Measurements from ENCODE around the gene SLC22A3. TPM values are rescaled to one million over a fixed set of nuclear protein-coding genes. Genes with fewer than 3 reads are reported as not detected.

SLC22A3 gene
- total and polyA plus RNA-seq, 2 of the 13 experiments (the other 11 are each of a cell fraction or from before 2014, with no cell fraction given), result 12.0 to 31.5 TPM

DNA sequence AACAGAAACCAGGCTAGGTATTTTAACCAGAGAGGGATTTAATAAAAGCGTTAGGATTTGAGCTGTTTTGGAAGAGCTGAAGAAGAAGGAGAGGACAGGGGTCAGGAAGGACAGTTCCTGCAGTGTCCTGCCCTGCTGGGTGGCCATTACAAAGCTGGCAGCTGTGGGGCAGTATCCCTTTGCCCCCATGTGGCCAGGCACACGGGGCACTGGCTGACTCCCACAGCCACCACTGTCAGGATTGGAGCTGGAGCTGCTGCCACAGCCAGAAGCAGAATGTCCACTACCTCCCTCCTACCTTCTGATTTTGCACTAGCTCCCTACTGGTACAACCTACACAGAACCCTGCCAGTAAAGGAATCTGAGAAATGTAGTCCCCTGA is 46.5 kb downstream of the SLC22A3 start (continued):
- TF ChIP-seq, protein P1, sequence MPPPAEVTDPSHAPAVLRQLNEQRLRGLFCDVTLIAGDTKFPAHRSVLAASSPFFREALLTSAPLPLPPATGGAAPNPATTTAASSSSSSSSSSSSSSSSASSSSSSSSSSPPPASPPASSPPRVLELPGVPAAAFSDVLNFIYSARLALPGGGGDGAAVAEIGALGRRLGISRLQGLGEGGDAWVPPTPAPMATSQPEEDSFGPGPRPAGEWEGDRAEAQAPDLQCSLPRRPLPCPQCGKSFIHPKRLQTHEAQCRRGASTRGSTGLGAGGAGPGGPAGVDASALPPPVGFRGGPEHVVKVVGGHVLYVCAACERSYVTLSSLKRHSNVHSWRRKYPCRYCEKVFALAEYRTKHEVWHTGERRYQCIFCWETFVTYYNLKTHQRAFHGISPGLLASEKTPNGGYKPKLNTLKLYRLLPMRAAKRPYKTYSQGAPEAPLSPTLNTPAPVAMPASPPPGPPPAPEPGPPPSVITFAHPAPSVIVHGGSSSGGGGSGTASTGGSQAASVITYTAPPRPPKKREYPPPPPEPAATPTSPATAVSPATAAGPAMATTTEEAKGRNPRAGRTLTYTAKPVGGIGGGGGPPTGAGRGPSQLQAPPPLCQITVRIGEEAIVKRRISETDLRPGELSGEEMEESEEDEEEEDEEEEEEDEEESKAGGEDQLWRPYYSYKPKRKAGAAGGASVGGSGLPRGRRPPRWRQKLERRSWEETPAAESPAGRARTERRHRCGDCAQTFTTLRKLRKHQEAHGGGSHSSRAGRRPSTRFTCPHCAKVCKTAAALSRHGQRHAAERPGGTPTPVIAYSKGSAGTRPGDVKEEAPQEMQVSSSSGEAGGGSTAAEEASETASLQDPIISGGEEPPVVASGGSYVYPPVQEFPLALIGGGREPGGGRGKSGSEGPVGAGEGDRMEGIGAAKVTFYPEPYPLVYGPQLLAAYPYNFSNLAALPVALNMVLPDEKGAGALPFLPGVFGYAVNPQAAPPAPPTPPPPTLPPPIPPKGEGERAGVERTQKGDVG (CRISPR knock-in tag; IDR thresholded peaks at IDR 0.05; ENCODE audit: borderline replicate concordance), result no peak
- TF ChIP-seq HDAC1 (CRISPR knock-in tag; IDR thresholded peaks at IDR 0.05), result no peak
- no peak for TF ChIP-seq ZSCAN21 (CRISPR knock-in tag; IDR thresholded peaks at IDR 0.05; ENCODE audit: borderline replicate concordance)
- TF ChIP-seq KLF13 (CRISPR knock-in tag; IDR thresholded peaks at IDR 0.05), result no peak
- TF ChIP-seq, protein P2, sequence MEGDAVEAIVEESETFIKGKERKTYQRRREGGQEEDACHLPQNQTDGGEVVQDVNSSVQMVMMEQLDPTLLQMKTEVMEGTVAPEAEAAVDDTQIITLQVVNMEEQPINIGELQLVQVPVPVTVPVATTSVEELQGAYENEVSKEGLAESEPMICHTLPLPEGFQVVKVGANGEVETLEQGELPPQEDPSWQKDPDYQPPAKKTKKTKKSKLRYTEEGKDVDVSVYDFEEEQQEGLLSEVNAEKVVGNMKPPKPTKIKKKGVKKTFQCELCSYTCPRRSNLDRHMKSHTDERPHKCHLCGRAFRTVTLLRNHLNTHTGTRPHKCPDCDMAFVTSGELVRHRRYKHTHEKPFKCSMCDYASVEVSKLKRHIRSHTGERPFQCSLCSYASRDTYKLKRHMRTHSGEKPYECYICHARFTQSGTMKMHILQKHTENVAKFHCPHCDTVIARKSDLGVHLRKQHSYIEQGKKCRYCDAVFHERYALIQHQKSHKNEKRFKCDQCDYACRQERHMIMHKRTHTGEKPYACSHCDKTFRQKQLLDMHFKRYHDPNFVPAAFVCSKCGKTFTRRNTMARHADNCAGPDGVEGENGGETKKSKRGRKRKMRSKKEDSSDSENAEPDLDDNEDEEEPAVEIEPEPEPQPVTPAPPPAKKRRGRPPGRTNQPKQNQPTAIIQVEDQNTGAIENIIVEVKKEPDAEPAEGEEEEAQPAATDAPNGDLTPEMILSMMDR (CRISPR knock-in tag; IDR thresholded peaks at IDR 0.05), result peak; percentile 6; the same call in 1 of the 2 replicates
- TF ChIP-seq ZNF567 (CRISPR knock-in tag; IDR thresholded peaks at IDR 0.05; ENCODE audit: borderline replicate concordance), result no peak
- TF ChIP-seq ZNF883 (CRISPR knock-in tag; IDR thresholded peaks at IDR 0.05; ENCODE audit: not compliant biosample characterization), result no peak
- no peak for TF ChIP-seq ZNF230 (CRISPR knock-in tag; IDR thresholded peaks at IDR 0.05)
- TF ChIP-seq, protein P3, sequence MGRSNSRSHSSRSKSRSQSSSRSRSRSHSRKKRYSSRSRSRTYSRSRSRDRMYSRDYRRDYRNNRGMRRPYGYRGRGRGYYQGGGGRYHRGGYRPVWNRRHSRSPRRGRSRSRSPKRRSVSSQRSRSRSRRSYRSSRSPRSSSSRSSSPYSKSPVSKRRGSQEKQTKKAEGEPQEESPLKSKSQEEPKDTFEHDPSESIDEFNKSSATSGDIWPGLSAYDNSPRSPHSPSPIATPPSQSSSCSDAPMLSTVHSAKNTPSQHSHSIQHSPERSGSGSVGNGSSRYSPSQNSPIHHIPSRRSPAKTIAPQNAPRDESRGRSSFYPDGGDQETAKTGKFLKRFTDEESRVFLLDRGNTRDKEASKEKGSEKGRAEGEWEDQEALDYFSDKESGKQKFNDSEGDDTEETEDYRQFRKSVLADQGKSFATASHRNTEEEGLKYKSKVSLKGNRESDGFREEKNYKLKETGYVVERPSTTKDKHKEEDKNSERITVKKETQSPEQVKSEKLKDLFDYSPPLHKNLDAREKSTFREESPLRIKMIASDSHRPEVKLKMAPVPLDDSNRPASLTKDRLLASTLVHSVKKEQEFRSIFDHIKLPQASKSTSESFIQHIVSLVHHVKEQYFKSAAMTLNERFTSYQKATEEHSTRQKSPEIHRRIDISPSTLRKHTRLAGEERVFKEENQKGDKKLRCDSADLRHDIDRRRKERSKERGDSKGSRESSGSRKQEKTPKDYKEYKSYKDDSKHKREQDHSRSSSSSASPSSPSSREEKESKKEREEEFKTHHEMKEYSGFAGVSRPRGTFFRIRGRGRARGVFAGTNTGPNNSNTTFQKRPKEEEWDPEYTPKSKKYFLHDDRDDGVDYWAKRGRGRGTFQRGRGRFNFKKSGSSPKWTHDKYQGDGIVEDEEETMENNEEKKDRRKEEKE (IDR thresholded peaks at IDR 0.05), result no peak
- TF ChIP-seq, protein P4, sequence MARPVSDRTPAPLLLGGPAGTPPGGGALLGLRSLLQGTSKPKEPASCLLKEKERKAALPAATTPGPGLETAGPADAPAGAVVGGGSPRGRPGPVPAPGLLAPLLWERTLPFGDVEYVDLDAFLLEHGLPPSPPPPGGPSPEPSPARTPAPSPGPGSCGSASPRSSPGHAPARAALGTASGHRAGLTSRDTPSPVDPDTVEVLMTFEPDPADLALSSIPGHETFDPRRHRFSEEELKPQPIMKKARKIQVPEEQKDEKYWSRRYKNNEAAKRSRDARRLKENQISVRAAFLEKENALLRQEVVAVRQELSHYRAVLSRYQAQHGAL (CRISPR knock-in tag; IDR thresholded peaks at IDR 0.05; ENCODE audit: not compliant biosample characterization), result no peak
- peak; percentile 60 for TF ChIP-seq XRCC5 (optimal IDR thresholded peaks at IDR 0.05; ENCODE audit: low read length)
- no peak for TF ChIP-seq ZNF546 (CRISPR knock-in tag; conservative IDR thresholded peaks at IDR 0.05)
- TF ChIP-seq PRMT3 (CRISPR knock-in tag; IDR thresholded peaks at IDR 0.05; ENCODE audit: borderline replicate concordance, low read depth), result 0 out of 2 replicates have a peak, but pooled peaks have one; percentile 53
- no peak for TF ChIP-seq NKX3-1 (CRISPR knock-in tag; IDR thresholded peaks at IDR 0.05)
- no peak for TF ChIP-seq ISX (CRISPR knock-in tag; conservative IDR thresholded peaks at IDR 0.05)
- no peak for TF ChIP-seq TOE1 (CRISPR knock-in tag; IDR thresholded peaks at IDR 0.05)
- no peak for TF ChIP-seq ZNF776 (CRISPR knock-in tag; IDR thresholded peaks at IDR 0.05)
- TF ChIP-seq NFYC (CRISPR knock-in tag; IDR thresholded peaks at IDR 0.05), result no peak
- no peak for TF ChIP-seq ZNF749 (CRISPR knock-in tag; IDR thresholded peaks at IDR 0.05; ENCODE audit: borderline replicate concordance)
- TF ChIP-seq, protein P5, sequence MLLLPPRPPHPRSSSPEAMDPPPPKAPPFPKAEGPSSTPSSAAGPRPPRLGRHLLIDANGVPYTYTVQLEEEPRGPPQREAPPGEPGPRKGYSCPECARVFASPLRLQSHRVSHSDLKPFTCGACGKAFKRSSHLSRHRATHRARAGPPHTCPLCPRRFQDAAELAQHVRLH (CRISPR knock-in tag; IDR thresholded peaks at IDR 0.05; ENCODE audit: borderline replicate concordance, low read depth), result peak; percentile 17; the same call in 1 of the 2 replicates
- peak; percentile 3; the same call in 1 of the 2 replicates for TF ChIP-seq ZNF292 (CRISPR knock-in tag; IDR thresholded peaks at IDR 0.05; ENCODE audit: borderline replicate concordance, low read depth)
- TF ChIP-seq ZBTB42 (CRISPR knock-in tag; IDR thresholded peaks at IDR 0.05), result no peak

Data from HepG2 (cell line).